Endothelial cell of umbilical vein (primary cell): ENCODE data around the gene BAD. TPM values are rescaled to one million over a fixed set of nuclear protein-coding genes. Genes with fewer than 3 reads are reported as not detected.

ENCODE experiments used
- BruUV-seq: library from RNA; stranded (reverse); fragments of 400-500 nt; replicated peaks from 2 replicates; lab custom pipeline; 2021; lab: Mats Ljungman, UMichigan
- CTCF ChIA-PET: fragments of 300-600, 350-600 bp; sonication (Branson Sonifier 250); formaldehyde crosslinking; loops from one replicate; lab custom pipeline; 2021; ENCODE audit warnings: antibody characterized with exemption, inconsistent platforms; lab: Charles Lee
- POLR2A ChIA-PET: fragments of 300-600, 350-600 bp; sonication (Branson Sonifier 250); formaldehyde crosslinking; loops from one replicate; lab custom pipeline; 2021; ENCODE audit warnings: antibody characterized with exemption, inconsistent platforms; lab: Charles Lee
- DNase-seq: peaks from one replicate; pipeline ENCODE4 v3.0.0-alpha.2; 2011; ENCODE audit warnings: low read depth, low spot score
- FAIRE-seq: peaks from 2 replicates; lab custom pipeline; 2011; peaks lifted over from hg19 to GRCh38; lab: Jason Lieb, UNC
- H2AFZ ChIP-seq: 2 replicates; pipeline ENCODE4 v1.6.0; 2012; ENCODE audit warnings: low read depth, low read length, control low read depth, inconsistent platforms
- H3K27ac ChIP-seq: 2 replicates; pipeline ENCODE4 v1.5.1; 2011; ENCODE audit warnings: low read depth, mild to moderate bottlenecking, control low read depth, low read length, moderate library complexity; ENCODE audit not compliant: insufficient read depth
- H3K27me3 ChIP-seq, 2 experiments: 2 replicates each; pipeline versions ENCODE4 v1.6.0 to v1.6.1; 2011; ENCODE audit warnings: low read length in 2 of 2, mixed read lengths in 1 of 2; ENCODE audit not compliant: control insufficient read depth in 2 of 2, insufficient read depth in 2 of 2
- H3K36me3 ChIP-seq, 2 experiments: 2 replicates in 1 of 2; 3 replicates in 1 of 2; pipeline ENCODE4 v1.5.1; 2011; ENCODE audit warnings: low read length in 2 of 2, mild to moderate bottlenecking in 1 of 2, moderate library complexity in 1 of 2; ENCODE audit not compliant: control insufficient read depth in 2 of 2, insufficient read depth in 2 of 2; ENCODE audit errors: extremely low read depth in 1 of 2
- H3K4me1 ChIP-seq: 3 replicates; pipeline ENCODE4 v1.5.1; 2011; ENCODE audit warnings: mild to moderate bottlenecking, low read length; ENCODE audit not compliant: control insufficient read depth, insufficient read depth; ENCODE audit errors: extremely low read depth
- H3K4me2 ChIP-seq: 2 replicates; pipeline ENCODE4 v1.6.1; 2011; ENCODE audit warnings: low read length, control low read depth, mixed read lengths; ENCODE audit not compliant: insufficient read depth
- H3K4me3 ChIP-seq, 3 experiments: fragments of 200-600 bp in 1 of 3; sonication (generic), shearing (Covaris generic) in 1 of 3; replicated peaks in 1 of 3; 2 replicates each; pipeline ENCODE4 v1.5.1; 2011 to 2016; ENCODE audit warnings: control low read depth in 3 of 3, low read length in 3 of 3, mild to moderate bottlenecking in 2 of 3, inconsistent platforms in 1 of 3, low read depth in 1 of 3, moderate library complexity in 1 of 3; ENCODE audit not compliant: insufficient read depth in 1 of 3
- H3K79me2 ChIP-seq: 2 replicates; pipeline ENCODE4 v1.6.0; 2012; ENCODE audit warnings: low read length, inconsistent platforms; ENCODE audit not compliant: control insufficient read depth, insufficient read depth
- H3K9ac ChIP-seq: replicated peaks from 2 replicates; pipeline ENCODE3; 2011; ENCODE audit warnings: low read length, control low read depth; ENCODE audit not compliant: insufficient read depth; ENCODE audit errors: extremely low read depth
- H3K9me1 ChIP-seq: replicated peaks from 3 replicates; pipeline ENCODE4 v1.6.0; 2011; ENCODE audit warnings: mild to moderate bottlenecking, low read length; ENCODE audit not compliant: control insufficient read depth, insufficient read depth; ENCODE audit errors: extremely low read depth
- H3K9me3 ChIP-seq: replicated peaks from 2 replicates; pipeline ENCODE4 v1.5.1; 2012; ENCODE audit warnings: low read length, inconsistent platforms; ENCODE audit not compliant: control insufficient read depth, insufficient read depth
- H4K20me1 ChIP-seq: replicated peaks from 2 replicates; pipeline ENCODE3; 2011; ENCODE audit warnings: mild to moderate bottlenecking, low read length; ENCODE audit not compliant: control insufficient read depth, insufficient read depth; ENCODE audit errors: extremely low read depth
- EZH2 ChIP-seq: IDR thresholded peaks from 2 replicates; pipeline ENCODE4 v1.6.1; 2012; ENCODE audit warnings: borderline replicate concordance, low read depth, mild to moderate bottlenecking, moderate library complexity, low read length, inconsistent platforms; ENCODE audit not compliant: severe bottlenecking
- FOS ChIP-seq: IDR thresholded peaks from 2 replicates; pipeline ENCODE4 v1.6.1; 2011; ENCODE audit warnings: mild to moderate bottlenecking, low read length, moderate library complexity, borderline replicate concordance; ENCODE audit not compliant: insufficient read depth
- GATA2 ChIP-seq: IDR thresholded peaks from 2 replicates; pipeline ENCODE4 v1.7.0; 2011; ENCODE audit warnings: low read depth, mild to moderate bottlenecking, moderate library complexity, mixed read lengths, low read length; ENCODE audit not compliant: insufficient read length, insufficient read depth
- JUN ChIP-seq: IDR thresholded peaks from 2 replicates; pipeline ENCODE4 v1.6.1; 2011; ENCODE audit warnings: borderline replicate concordance, low read depth; ENCODE audit not compliant: insufficient read length, insufficient read depth
- MYC ChIP-seq: IDR thresholded peaks from one replicate; pipeline ENCODE4 v1.6.1; 2011; ENCODE audit warnings: mild to moderate bottlenecking, low read depth, low read length
- POLR2A ChIP-seq: IDR thresholded peaks from 2 replicates; pipeline ENCODE4 v1.6.1; 2012; ENCODE audit warnings: low read depth, mild to moderate bottlenecking, control low read depth, low read length
- POLR2AphosphoS5 ChIP-seq: IDR thresholded peaks from 2 replicates; pipeline ENCODE4 v1.6.1; 2012; ENCODE audit warnings: low read depth, mild to moderate bottlenecking, control low read depth, low read length, moderate library complexity; ENCODE audit not compliant: insufficient read depth
- dilution Hi-C: fragments of 300-500 bp; cut with MboI; formaldehyde crosslinking; loops from one replicate; pipeline ENCODE4 v1.15.0; 2019; ENCODE audit warnings: low sequenced_read_pairs; ENCODE audit not compliant: extremely low pct_ligation_motif_present
- intact Hi-C: fragments of 100-400 bp; cut with micrococcal nuclease; formaldehyde crosslinking; loops from one replicate; pipeline ENCODE4 v1.10.0; 2022
- polyA plus RNA-seq, 4 experiments: library from polyadenylated mRNA; depleted of rRNA in 3 of 4; stranded (reverse) in 3 of 4; unstranded in 1 of 4; fragments of >200 nt; gene quantifications; 2 replicates each; pipeline versions ENCODE4 v1.2.1 to v1.2.3, GENCODE V29; 2011 to 2012; ENCODE audit warnings: missing spikeins in 1 of 4
- total RNA-seq: library from RNA; stranded (reverse); gene quantifications from 2 replicates; pipeline ENCODE4 v1.2.3, GENCODE V29; 2021
- TF ChIP-seq, protein P1 (sequence below), 2 donors: IDR thresholded peaks; 1 replicate in 1 of 2; 2 replicates in 1 of 2; pipeline ENCODE4 v1.5.1; 2011; ENCODE audit warnings: low read length in 2 of 2, mild to moderate bottlenecking in 2 of 2, moderate library complexity in 2 of 2, control low read depth in 1 of 2, inconsistent platforms in 1 of 2, low read depth in 1 of 2; ENCODE audit not compliant: insufficient read depth in 1 of 2; ENCODE audit errors: extremely low read depth in 1 of 2
- TF ChIP-seq, protein P2 (sequence below): IDR thresholded peaks from 2 replicates; pipeline ENCODE4 v1.6.1; 2011; ENCODE audit not compliant: insufficient read depth, insufficient read length

BAD gene
- total and polyA plus RNA-seq, 2 donors (not counting 3 experiments of a cell fraction or from before 2014, with no cell fraction given) = 65.3 to 88.0 TPM

DNA sequence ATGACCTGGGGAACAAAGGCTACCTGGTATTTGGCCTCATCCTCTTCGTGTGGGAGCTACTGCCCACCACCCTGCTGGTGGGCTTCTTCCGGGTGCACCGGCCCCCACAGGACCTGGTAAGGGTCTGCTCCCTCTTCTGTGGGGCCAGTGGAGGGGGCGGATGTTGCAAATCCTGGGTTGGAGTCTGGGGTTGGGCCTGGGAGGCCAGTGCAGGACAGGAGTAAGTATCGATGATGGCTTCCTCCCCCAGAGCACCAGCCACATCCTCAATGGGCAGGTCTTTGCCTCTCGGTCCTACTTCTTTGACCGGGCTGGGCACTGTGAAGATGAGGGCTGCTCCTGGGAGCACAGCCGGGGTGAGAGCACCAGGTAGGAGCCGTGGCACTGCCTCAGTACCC lies 3.9 kb upstream of the BAD start:
- H2AFZ ChIP-seq = no peak overlapping the region
- dilution Hi-C loops = no loop called here

DNA sequence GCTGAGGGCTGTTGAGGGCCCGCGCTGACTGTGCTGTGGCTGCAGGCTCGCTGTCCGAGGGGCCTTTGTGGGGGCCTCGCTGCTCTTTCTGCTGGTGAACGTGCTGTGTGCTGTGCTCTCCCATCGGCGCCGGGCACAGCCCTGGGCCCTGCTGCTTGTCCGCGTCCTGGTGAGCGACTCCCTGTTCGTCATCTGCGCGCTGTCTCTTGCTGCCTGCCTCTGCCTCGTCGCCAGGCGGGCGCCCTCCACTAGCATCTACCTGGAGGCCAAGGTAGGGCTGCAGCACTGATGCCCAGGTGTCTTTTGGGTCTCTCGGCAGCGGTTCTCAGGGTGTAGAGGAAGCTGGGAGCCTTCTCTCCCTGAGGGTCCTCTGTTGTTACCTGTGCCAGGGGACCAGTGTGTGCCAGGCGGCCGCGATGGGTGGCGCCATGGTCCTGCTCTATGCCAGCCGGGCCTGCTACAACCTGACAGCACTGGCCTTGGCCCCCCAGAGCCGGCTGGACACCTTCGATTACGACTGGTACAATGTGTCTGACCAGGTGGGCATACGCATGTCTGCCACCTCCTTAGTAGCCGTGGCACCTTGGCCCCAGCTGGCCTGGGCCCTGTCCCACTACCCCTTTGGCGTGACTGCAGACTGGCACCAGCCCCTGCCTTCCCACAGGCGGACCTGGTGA lies 3.3 kb upstream of the BAD start:
- H3K27ac ChIP-seq = no peak overlapping the region
- no peaks in the 10 kb centered on the region for H4K20me1 ChIP-seq
- no peak overlapping the region for H3K4me2 ChIP-seq
- H3K4me1 ChIP-seq = peaks cover 11% of the 10 kb centered on the region
- POLR2A ChIA-PET = interaction anchor here (0.5 kb wide), 1 partner anchor 17 kb away, joined by 3 read pairs; no protein-coding TSS in a partner anchor
- no peak for DNase-seq
- BruUV-seq = no TSS peak
- H3K36me3 ChIP-seq = no peaks in the 10 kb centered on the region
- no peak for TF ChIP-seq EZH2
- no peak for TF ChIP-seq POLR2A
- TF ChIP-seq, protein P1, sequence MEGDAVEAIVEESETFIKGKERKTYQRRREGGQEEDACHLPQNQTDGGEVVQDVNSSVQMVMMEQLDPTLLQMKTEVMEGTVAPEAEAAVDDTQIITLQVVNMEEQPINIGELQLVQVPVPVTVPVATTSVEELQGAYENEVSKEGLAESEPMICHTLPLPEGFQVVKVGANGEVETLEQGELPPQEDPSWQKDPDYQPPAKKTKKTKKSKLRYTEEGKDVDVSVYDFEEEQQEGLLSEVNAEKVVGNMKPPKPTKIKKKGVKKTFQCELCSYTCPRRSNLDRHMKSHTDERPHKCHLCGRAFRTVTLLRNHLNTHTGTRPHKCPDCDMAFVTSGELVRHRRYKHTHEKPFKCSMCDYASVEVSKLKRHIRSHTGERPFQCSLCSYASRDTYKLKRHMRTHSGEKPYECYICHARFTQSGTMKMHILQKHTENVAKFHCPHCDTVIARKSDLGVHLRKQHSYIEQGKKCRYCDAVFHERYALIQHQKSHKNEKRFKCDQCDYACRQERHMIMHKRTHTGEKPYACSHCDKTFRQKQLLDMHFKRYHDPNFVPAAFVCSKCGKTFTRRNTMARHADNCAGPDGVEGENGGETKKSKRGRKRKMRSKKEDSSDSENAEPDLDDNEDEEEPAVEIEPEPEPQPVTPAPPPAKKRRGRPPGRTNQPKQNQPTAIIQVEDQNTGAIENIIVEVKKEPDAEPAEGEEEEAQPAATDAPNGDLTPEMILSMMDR (IDR thresholded peaks at IDR 0.05; ENCODE audit: extremely low read depth in 1 of 2, insufficient read depth in 1 of 2, low read depth in 1 of 2, low read length in 2 of 2) = no peak
- no peak for TF ChIP-seq POLR2AphosphoS5
- TF ChIP-seq, protein P2, sequence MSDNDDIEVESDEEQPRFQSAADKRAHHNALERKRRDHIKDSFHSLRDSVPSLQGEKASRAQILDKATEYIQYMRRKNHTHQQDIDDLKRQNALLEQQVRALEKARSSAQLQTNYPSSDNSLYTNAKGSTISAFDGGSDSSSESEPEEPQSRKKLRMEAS = no peak
- TF ChIP-seq GATA2 = no peak
- TF ChIP-seq MYC = no peak
- no peak for TF ChIP-seq FOS
- no peak for TF ChIP-seq JUN
- dilution Hi-C loops (no loop called here), intact Hi-C loops (loop anchor here (5.0 kb wide), 1 partner anchor 101 kb away; the partner anchor contains the start of gene STIP1)
- no peak for FAIRE-seq
- H3K4me3 ChIP-seq = no peak overlapping the region
- H3K27me3 ChIP-seq = peaks cover 20 to 29% of the 10 kb centered on the region in 2 experiments
- H3K9me1 ChIP-seq = no peaks in the 10 kb centered on the region
- CTCF ChIA-PET = interaction anchor here (1.1 to 2.2 kb wide), 2 partner anchors 13 to 16 kb away, joined by 4 to 8 read pairs; no protein-coding TSS in a partner anchor
- H2AFZ ChIP-seq = no peak overlapping the region
- no peaks in the 10 kb centered on the region for H3K9me3 ChIP-seq
- peaks cover 2% of the 10 kb centered on the region for H3K79me2 ChIP-seq
- no peak overlapping the region for H3K9ac ChIP-seq

More for the DNA sequence above, 3.9 kb upstream of the BAD start:
- H3K9me3 ChIP-seq = no peaks in the 10 kb centered on the region
- DNase-seq = no peak
- H3K4me2 ChIP-seq = no peak overlapping the region
- ChIA-PET POLR2A (no interaction called here), CTCF (interaction anchor here (1.1 to 2.2 kb wide), 2 partner anchors 13 to 16 kb away, joined by 4 to 8 read pairs; no protein-coding TSS in a partner anchor)
- peaks cover 11% of the 10 kb centered on the region for H3K4me1 ChIP-seq
- no TSS peak for BruUV-seq
- no peak overlapping the region for H3K27ac ChIP-seq
- H3K36me3 ChIP-seq = no peaks in the 10 kb centered on the region
- H3K9ac ChIP-seq = no peak overlapping the region
- no peaks in the 10 kb centered on the region for H4K20me1 ChIP-seq
- H3K79me2 ChIP-seq = peaks cover 1% of the 10 kb centered on the region
- intact Hi-C loops = loop anchor here (5.0 kb wide), 1 partner anchor 101 kb away; the partner anchor contains the start of gene STIP1
- FAIRE-seq = no peak
- no peaks in the 10 kb centered on the region for H3K9me1 ChIP-seq
- no peak overlapping the region for H3K4me3 ChIP-seq
- no peak for TF ChIP-seq JUN
- TF ChIP-seq GATA2 = no peak
- H3K27me3 ChIP-seq = peaks cover 25 to 34% of the 10 kb centered on the region in 2 experiments
